GM18858 (cell line): ENCODE results near the gene TXNDC5.

ENCODE experiments used
- ATAC-seq: cut with Tn5 transposase; IDR thresholded peaks from one replicate; pipeline ENCODE4 v1.9.1; 2021; ENCODE audit not compliant: unreplicated experiment

The TXNDC5 gene

GRCh38 chr6:7910654-7911344 lies at the start of gene TXNDC5:
Gene TXNDC5, minus strand, starts transcription at chr6:7910788. Its CDS starts 12 bp downstream, at chr6:7910776.
- ATAC-seq = peak; percentile 50

- ATAC-seq = no peak
Measured at GRCh38 chr6:7960141-7960540, 49.6 kb upstream of the TXNDC5 start.

DNA sequence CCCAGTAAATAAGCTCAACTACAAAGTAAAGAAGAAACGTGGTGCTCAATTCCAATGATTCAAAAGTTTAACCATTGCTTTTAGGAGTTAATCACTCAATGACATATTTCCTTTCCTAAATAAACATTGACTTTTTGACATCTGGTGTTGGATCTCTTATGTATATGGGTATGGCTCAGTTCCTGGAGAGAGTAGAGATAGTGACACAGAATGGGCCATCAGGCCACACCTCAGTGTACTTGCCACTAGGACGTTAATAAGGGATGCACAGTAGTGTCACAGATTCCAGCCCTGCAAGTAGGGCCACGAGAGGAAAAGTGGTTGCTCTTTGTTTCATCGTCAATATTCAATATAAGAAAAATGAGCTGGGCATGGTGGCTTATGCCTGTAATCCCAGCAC lies 48.9 kb upstream of the TXNDC5 start:
- ATAC-seq = no peak

GRCh38 chr6:7958464-7958863 lies 47.9 kb upstream of the TXNDC5 start:
- no peak for ATAC-seq

DNA sequence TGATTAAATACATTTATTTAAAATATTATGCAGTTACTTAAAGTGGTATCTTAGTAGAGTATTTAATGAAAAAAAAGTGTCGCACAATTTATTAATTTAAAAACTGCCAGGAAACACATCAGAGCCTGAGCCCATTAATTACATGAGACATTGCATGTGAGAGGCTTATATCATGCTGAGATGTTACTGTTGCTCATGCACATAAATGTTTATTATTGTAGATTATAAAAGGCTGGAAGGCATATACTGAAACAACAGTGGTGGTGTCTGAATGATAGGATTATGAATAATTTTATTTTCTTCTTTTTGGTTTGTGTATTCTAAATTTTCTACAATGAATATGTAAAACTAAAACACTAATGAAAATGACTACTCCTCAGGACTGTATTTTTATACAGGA lies 45.7 kb upstream of the TXNDC5 start:
- no peak for ATAC-seq

DNA sequence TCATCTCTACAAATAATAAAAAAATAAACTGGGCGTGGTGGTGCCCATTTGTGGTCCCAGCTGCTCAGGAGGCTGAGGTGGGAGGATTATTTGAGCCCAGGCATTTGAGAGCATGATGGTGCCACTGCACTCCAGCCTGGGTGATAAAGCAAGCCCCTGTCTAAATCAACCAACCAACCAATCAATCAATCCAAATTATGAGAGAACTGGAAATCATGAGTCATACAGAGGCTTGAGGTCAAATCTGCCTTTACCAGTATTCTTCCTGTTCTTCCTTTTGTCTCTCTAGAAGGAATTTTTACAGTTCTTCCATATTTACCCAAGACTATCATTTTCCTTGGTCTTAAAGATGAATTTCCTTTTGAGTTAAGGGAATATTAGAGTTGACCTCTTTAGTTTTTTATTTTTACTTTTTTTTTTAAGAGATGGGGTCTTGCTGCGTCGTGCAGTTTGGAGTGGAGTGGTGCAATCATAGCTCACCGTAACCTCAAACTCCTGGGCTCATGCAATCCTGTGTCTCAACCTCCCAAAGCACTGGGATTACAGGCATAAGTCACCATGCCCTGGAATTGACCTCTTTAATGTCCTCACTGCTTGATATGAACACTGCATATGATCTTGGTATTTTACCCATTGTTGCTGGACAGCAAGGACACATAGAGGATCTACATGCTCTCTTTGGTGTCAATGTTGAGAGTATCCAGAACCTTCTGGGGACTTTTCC lies 44.1 kb upstream of the TXNDC5 start:
- no peak for ATAC-seq

GRCh38 chr6:7953753-7954152 lies 43.2 kb upstream of the TXNDC5 start:
- no peak for ATAC-seq

GRCh38 chr6:7939864-7940228 lies 29.3 kb upstream of the TXNDC5 start:
- peak; percentile 32 for ATAC-seq

DNA sequence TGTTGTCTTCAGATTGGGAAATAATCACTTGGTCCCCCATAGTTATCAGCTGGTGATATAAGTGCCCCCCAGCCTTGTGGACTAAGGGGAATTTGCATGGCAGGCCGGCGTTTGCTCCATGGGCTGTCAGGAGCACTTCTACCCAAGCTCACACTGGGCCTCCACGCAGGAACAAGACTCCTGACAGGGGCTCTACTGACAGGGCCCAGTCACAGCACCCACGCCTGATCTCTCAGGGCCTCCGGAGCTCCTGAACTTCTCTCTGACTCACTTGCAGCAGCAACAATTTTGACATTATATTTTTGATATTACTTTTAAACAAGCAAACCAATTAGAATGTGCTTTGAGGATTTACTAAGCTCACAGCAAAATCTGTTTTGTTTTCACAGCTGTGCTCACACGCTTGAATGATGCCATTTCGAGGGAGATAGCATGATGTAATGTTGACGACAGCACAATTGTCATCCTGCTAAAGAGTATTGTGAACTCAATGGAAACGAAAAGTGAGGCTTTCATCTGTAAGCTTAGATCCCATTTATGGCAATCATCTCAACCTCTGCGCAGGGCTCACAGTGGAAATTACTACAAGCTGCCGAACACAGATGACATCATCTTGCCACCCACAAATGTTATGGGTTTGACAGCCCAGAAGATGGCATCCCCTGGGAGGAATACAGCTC lies 28.7 kb upstream of the TXNDC5 start:
- ATAC-seq = peak; percentile 38

- no peak for ATAC-seq
Measured at GRCh38 chr6:7938562-7939183, 28.1 kb upstream of the TXNDC5 start.

DNA sequence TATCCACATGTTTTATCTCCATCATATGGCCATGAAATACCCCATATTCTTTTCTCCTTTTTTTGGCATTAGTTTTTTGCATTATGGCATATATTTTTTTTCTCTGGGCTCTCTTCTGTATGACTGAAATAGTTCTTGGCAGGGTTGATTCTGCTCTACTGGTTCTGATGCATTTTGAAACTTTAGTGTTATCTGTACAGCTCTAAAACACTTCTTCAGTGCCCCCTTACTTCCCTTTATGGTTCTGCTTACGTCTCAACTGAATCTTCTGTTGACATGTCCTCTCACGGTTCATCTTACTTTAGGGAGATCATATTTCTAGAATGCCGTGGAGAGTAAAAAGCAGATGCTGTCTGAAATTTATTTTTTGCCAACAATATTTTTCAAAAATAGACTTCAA lies 23.2 kb upstream of the TXNDC5 start:
- ATAC-seq = peak; percentile 99

DNA sequence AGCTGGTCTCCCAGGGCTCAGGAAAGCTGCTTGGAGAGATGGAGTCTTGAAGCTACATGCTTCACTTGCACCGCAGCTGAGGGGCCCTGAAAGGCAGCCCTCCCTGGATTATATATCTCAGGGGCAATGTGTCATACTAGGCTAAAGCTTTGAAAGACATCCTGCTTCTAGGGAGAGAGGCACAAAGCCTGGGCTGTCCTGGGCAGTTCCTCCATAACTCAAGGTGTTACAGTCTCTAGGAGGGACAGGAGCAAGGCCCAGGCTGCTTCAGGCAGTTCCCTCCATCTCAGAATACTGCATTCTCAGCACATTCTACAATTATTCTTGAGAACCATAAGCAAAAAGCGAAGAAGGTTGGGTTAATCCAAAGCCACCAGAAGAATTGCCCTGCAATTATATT lies 22.0 kb upstream of the TXNDC5 start:
- ATAC-seq = no peak

DNA sequence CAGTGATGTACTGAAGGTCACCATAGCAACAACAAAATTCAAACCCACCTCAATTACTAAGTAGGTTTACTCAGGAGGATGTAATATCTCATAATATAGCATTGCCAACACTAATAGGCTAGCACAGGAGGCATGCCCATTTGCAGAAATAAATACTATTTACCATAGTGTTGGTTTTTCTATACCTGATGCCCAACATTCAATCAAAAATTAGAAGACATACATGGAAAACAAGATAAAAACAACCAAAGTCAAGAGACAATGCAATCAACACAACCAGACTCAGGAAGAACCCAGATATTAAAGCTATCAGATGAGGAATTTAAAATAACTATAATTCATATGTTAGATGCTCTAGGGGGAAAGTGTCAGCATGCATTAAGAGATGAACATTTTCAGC lies 14.3 kb upstream of the TXNDC5 start:
- no peak for ATAC-seq

DNA sequence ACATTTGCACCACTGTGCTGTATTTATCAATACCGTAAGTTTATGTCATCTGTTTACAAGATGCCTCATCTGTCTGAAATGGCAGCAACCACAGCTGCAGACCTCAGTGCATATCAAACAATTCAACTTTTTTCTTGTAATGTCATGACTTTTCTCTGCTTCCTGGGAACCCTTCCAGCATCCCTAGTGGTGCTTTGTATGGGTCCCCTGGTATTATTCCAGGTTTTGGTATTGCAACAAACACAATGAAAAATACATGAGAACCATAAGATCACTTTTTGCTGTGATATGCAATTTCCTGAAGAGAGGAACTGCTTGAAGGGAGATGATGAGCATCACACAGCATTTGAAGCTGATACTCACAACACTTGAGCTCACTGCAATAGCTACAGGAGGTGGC lies 12.0 kb upstream of the TXNDC5 start:
- ATAC-seq = no peak

- no peak for ATAC-seq
Measured at GRCh38 chr6:7921632-7922092, 11.1 kb upstream of the TXNDC5 start.

- ATAC-seq = no peak
Measured at GRCh38 chr6:7921046-7921445, 10.5 kb upstream of the TXNDC5 start.

DNA sequence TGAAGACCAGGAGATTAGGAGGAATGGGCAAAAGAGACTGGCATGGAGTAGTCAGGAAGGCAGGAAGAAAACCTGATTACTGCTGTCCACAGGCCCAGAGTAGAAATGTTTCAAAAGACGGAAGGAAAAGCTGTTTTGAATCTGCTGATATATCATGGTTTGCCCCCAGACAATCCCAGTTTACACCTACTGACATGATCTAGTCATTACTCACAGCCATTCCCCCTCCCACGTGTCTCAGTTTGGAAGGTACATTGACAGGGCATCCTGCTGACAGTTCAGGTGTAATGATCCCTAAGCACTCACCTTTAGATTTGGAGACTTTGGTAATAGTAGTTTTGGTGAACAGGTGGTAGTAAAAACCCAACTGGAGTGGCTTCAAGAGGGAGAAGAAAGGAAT lies 9.8 kb upstream of the TXNDC5 start:
- no peak for ATAC-seq

- ATAC-seq = no peak
Measured at GRCh38 chr6:7919871-7920270, 9.3 kb upstream of the TXNDC5 start.

GRCh38 chr6:7918403-7918802 lies 7.8 kb upstream of the TXNDC5 start:
- no peak for ATAC-seq

GRCh38 chr6:7917729-7918128 lies 7.1 kb upstream of the TXNDC5 start:
- no peak for ATAC-seq

- ATAC-seq = peak; percentile 93
Measured at GRCh38 chr6:7916959-7917358, 6.4 kb upstream of the TXNDC5 start.
